NCI-H2081 (cell line): ENCODE measurements around the gene FSTL5.

Source experiments
- DNase-seq, 2 experiments: peaks; one replicate each; lab custom pipeline; 2025; lab: John Stamatoyannopoulos, UW

Gene FSTL5

DNA sequence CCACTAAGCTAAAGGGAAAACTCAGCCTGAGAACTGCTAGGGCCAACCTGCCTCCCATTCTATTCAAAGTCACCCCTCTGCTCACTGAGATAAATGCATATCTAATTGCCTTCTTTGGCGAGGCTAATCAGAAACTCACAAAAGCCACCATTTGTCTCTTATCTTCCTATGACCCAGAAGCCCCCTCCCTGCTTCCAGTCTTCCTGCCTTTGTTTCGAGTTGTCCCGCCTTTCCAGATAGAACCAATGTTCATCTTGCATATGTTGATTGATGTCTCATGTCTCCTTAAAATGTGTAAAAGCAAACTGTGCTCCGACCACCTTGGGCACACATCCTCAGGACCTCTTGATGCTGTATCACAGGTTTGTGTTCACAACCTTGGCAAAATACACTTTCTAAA, 459.8 kb downstream of the FSTL5 start:
- no peak for DNase-seq

GRCh38 chr4:161702287-161702686, 461.5 kb downstream of the FSTL5 start:
- DNase-seq, result no peak

DNA sequence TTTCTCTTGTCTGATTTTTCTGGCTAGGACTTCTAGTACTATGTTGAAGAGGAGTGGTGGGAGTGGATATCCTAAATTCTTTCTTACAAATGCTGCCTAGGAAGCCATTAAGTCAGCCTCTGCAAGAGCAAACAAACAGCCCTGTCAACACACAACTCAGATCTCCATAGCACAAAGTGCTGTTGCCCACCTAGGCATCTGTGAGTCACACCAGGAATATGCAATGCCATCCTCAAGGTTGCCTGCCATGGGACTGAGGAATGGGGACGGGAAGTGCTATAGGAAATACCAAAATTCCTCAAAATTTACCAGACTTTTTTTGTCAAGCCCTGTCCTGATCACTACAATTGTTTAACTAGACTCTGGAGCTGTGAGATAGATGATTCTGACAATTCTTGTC, 466.9 kb downstream of the FSTL5 start:
- no peak for DNase-seq

- DNase-seq, result no peak
Observed at GRCh38 chr4:161680146-161680545, 483.7 kb downstream of the FSTL5 start.

GRCh38 chr4:161664740-161665139, 499.1 kb downstream of the FSTL5 start:
- no peak for DNase-seq

- no peak for DNase-seq
Observed at GRCh38 chr4:161663844-161664243, 500.0 kb downstream of the FSTL5 start.

DNA sequence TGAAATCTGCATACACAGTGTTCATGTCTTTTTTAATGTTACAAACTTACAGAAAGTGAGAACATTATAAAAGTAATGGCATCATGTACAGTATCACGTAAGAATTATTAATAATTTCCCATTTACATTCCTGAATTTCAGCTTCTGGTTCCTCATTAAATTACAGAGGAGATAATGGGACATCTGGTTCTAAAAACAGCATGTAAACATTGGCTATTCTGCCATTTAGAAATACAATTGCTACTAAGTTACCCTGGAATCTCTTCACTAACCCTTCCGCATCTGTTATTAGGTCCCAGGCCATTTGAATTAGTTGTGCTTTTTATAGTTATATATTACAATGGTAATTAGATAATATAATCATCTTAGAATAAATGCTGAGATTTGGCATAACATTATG, 505.1 kb downstream of the FSTL5 start:
- no peak for DNase-seq

- DNase-seq, result no peak
Observed at GRCh38 chr4:161657616-161658015, 506.2 kb downstream of the FSTL5 start.

- no peak for DNase-seq
Observed at GRCh38 chr4:161656594-161656993, 507.2 kb downstream of the FSTL5 start.

- DNase-seq, result no peak
Observed at GRCh38 chr4:161655148-161655547, 508.7 kb downstream of the FSTL5 start.

DNA sequence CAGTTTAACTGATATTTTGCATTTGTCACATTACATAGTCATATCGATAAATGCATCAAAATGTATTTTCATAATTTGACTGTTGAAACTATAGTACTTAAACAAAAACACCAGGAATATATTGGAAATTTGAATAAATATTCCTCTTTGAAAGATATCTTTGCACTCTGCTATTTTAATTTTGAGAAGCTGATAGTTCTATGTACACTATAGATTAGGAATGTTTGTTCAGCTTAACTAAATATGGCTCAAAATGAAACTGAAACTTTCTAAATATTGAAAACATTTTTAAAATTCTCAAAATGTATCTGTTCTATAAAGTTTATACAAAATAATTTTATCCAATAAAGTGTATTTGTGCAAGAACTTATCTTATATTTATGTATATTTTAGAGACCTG, 510.1 kb downstream of the FSTL5 start:
- no peak for DNase-seq

DNA sequence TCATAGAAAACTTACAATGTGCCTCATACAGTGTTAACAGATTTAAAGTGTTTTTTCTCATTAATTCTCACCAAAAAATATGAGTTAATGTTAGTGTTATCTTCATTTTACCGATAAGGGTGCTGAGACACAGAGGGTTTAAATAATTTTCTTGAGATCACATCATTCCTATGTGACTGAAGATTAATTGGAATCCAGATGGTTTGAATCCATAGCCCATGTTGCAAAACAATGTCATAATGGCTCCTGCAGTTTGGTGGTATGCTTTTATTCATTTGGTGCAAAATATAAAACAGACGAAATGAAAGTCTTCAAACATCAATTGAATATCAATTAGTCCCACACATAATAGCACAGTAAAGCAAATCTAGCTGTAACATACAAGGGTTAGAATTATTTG, 512.2 kb downstream of the FSTL5 start:
- no peak for DNase-seq

- no peak for DNase-seq
Observed at GRCh38 chr4:161650812-161651211, 513.0 kb downstream of the FSTL5 start.

- no peak for DNase-seq
Observed at GRCh38 chr4:161647757-161648156, 516.0 kb downstream of the FSTL5 start.

DNA sequence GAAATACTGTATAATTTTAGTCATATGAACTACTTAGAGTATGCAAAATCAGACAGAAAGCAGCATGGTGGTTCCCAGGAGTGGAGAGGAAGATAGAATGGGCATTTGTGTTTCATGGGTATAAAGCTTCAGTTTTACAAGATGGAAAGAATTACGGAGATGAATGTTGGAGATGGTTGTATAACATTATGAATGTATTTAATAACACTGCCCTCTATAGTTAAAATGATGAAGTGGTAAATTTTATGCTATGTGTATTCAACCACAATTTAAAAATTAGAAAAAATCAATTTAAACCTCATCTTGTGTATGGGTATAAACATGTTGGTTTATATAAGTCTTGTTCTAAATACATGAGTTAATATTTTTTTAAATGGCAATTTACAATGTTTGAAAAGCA, 521.1 kb downstream of the FSTL5 start:
- DNase-seq, result peak in 1 of 2 experiments; percentile 0

DNA sequence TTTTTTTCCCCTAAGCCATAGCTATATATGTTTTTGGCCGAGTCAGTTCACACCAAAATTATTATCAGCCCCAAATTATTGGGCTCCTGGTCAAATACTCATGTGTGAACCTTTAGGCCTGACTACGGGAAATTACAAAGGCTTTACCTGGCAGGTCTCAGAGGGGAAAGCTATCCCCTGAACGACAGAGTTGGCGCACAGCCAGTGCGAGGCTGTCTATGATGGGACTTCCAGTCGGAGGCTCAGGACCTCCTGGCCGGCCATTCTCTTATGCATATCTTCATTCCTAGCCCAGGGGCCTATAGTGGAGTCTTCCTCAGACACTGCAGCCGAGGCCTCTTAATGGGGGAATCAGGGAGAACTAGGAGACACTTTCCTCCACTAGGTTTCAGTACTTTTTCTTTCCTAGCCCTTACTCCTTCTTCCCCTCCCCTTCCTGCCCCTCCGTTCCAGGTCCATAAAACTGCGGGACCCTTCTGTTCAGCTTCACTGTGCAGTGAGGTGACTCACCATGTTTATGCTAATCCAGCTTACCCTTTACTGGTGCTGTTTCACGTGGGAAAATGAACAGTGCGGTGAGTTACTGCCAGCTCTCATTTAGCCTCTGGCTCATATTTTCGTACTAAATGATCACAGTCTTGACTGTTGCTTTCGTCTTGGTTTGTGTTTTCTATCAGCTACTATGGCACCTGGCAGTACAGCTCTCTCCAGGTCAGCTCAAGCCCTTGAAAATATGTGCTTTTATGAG, 533.9 kb downstream of the FSTL5 start:
- DNase-seq, result no peak

DNA sequence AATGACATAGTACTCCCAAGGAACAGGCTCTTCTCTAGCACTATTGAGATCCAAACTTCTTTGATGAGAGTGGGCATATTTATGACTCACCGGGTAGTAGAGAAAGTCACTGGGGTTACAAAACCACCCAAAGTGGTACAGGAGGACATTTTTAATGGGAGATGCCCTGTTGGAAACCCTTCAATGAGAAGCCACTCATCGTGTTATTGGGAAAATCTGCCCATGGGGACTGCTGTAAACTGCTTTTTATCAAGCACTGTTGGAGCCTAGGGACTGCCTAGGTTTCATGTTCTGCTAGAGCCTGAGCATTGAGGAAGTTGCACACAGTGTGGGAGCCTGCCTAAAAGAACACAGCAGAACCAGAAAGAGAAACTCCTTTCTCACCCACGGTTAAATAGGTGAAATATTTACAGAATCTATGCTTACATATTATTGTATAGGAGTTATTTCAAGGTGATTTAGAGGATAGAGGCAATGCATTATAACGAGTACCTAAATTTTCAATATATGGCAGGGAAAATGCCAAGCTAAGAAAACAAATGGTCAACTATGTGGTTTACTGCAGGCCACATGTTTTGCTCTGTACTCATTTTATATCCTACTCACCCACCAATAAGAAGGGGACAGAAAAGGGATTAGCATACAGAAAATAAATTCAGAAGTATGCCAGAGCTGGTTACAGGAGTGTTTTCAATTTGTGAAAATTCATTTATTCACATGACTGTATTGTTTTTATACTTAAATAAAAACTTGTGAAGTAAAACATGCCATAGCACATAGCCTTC, 559.1 kb downstream of the FSTL5 start:
- DNase-seq, result no peak

DNA sequence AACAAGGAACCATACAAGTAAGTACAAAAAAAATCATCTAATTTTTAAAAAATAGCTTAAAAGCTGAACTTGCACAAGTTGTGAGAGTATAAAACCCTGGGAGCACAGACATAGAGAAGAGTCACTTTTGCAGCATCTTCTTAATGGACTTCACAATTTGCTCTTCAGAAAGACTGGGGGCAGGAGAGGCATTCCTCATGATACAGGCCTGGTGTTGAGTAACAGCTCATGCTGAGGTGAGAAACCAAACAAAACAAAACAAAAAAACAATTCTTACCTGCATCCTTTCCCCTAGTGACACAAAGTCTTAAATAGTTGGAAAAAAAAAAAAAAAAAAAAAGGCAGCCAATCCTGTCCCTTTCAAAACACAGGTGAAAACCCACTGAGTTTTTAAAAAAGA, 562.8 kb downstream of the FSTL5 start:
- no peak for DNase-seq

DNA sequence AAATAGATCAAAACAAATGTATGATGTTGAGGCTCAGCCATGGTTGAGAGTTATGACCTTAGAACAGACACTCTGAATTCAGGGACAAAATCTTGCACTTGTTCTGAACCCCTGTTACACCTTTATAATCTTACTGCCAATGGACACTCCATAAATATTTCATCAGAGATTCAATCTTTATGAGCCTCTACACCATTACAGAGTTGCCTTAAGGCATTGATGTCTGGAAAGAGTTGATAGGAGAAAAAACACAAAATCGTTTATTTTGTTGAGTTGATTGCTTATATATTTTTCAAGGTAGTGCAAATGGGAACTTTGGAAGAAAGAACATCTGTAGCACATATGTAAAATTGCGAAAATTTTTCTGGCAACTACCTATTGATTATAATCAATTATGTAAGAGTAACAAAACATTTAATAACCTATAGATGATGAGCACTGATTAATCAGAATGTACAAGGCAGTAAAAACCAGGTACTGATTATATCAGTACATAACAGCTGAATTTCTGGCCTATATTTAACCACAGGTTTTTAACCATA, 568.5 kb downstream of the FSTL5 start:
- DNase-seq, result no peak

GRCh38 chr4:161585011-161585410, 578.8 kb downstream of the FSTL5 start:
- no peak for DNase-seq

DNA sequence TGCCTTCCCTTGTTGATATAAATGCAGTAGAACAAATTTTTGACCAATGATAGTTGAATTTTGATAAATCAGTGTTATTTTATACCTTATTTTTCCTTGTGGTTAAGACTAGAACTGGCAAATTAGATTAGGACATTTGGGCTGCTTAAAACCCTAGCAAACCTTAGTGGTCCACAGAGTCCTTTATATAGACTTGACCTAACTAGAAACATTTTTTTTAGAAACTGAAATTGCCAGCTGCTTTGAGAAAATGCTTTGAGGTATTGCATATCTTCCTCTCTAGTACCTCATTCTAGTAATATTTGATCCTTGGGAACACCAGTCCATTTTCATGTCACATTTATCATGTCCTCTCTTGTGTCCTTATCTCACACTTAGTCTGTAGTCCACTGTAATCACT, 580.3 kb downstream of the FSTL5 start:
- no peak for DNase-seq

- no peak for DNase-seq
Observed at GRCh38 chr4:161581262-161582230, 582.3 kb downstream of the FSTL5 start.
